Measurements from ENCODE around the gene OPTN.
"Not testable (repeated sequence)": the region's sequence is repeated elsewhere in the genome, so short reads cannot be mapped to it uniquely, and the experiment has no call there.

The OPTN gene

GRCh38 chr10:13091801-13092200 is 8.2 kb upstream of the OPTN start:
- no peak for FAIRE-seq

DNA sequence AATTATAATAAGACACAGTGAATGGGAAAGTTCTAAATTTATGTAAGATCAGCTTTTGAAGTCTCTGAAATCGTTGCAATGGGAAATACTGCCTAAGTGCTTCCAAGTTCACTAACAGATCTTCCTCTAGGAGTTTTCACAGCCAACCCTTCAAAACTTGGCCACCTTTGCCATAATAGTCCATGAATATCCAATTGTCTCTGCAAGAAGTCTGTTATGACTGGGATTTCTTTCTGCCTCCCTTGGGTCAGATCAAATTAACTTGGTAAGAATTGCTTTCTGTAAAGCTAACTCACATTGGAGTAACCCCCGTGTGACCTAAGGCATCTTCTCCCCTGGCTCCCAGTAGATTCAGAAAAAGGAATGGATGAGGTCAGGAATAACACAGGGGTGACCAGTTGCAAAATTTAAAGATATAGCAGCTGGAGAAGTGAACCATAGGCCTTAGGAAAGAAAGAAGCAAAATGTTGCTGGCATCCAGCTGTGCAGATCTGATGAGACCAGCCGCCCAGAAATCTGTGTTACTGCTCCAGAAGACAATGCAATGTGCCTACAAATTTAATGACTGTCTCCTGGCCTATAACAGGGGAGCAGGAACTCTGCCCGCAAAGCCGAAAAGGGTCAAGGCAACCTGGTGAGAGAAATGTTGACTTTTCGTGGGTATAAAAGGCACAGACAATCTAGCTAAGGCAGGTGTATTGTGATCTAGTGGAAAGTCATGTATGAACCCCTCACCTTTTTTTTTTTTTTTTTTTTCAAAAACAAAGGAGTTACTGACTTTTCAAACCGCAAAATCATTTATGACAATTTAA is 7.5 kb upstream of the OPTN start:
- no peak for FAIRE-seq

DNA sequence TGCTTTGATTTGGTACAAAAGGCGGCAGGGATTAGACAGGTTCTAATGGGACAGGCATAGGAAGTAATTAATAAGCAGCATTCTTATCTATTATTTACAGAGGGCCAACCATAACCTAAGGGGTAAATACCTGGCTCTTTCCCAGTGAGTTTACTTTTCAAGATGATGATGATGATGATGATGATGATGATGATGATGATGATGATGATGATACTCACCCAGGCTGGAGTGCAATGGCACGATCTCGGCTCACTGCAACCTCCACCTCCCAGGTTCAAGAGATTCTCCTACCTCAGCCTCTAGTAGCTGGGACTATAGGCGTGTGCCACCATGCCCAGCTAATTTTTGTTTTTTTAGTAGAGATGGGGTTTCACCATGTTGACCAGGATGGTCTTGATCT is 5.9 kb upstream of the OPTN start:
- not testable (repeated sequence) for FAIRE-seq

DNA sequence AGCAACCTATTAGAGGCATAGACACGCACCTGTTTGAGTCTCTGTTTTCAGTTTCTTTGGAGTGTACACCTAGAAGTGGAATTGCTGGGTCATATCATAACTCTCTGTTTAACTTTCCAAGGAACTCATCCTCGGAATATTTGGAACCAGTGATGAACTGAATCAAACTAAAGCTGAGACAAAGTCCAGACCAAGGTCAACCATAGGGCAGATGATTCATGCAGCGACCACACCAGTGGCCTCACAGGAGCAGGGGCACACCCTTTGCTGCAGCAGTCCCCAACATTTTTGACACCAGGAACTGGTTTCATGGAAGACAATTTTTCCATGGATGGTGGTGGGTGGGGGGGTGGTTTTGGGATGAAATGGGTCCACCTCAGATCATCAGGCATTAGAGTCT is 4.9 kb upstream of the OPTN start:
- no peak for FAIRE-seq

DNA sequence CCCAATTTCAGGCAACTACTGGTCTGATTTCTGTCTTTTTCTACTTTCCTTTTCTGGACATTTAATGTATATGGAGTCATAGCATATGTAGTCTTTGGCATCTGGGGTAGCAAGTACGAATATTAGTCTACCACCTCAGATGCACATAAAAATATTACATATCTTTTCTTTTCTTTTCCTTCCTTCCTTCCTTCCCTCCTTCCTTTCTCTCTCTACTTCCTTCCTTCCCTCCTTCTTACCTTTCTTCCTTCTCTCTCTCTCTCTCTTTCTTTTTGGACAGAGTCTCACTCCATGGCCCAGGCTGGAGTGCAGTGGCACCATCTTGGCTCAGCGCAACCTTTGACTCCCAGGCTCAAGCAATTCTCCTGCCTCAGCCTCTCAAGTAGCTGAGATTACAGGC is 4.0 kb upstream of the OPTN start:
- FAIRE-seq = no peak

GRCh38 chr10:13099144-13099665 is 758 bp upstream of the OPTN start:
- FAIRE-seq = no peak

DNA sequence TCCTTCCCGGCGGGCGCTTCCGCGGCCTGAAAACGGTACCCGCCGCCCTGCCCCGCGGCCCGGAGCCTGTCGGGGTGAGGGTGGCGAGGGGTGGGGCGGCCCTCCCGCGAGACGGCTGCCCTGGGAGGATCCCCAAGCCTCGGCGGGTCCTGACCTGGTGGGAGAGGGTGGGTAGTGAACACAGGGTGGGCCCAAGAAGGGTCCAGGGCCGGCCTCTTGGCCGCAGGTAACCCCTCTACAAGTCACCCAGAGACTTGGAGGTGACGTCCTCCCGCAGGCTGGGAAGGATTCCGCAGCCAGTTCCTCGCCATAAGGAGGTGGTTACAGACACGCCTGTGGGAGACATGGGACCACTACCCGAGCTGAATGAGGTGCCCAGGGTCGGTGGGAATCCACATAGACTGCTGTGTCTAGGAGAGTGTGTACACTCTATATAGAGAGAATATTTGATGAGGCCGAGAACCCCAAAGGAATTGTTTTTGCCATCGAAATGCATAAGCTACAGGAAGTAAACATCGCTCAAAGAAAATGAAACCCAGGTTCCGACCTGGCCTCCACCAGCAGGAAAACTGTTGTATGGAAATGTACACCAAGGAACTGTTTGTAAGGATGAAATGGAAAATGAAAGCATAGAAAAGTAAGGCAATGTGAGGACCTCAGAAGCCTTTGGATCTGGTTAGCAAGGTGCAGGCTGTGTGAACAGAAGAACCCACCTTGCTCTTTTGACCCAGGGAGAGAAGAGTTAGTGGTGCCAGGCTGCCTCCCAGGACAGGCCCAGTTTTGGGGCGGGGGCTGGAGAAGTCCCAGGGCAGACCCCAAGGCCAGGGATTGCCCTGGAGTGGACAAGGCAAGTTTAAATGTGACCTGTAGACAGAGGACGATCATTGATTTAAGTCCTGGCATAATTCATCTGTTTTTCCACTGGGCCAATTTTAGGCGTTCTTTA is 659 bp downstream of the OPTN start:
- no peak for FAIRE-seq

DNA sequence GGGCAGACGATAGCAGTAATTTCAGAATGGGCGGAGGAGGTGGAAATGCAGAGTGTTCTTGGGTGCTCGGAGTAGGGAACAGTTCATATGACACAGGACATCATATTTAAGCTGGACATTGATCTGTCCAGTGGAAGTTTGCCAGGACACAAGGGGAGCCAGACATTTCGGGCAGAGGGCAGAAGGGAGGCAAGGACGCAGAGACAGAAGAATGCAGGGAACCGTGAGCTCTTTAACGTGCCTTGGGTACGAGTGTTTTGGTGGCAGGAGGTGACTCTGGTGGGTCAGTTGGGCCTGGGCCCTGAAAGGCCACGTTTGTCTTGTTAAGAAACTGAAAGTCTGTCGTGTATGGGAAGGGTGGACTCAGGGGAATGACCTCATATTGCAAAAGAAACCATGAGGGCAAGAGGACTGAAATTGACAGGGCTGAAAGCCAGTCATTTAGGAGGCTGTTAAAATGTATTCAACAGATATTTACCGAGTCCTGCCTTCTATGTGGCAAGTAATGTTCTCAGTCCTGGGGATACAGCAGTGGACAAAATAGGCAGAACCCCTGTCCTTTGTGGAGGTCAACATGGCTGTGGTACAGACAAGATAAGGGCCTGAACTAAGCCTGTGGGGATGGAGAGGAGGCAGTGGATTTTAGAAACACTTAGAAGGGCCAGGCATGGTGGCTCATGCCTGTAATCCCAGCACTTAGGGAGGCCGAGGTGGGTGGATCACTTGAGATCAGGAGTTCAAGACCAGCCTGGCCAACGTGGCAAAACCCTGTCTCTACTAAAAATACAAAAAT is 2.2 kb downstream of the OPTN start:
- no peak for FAIRE-seq

DNA sequence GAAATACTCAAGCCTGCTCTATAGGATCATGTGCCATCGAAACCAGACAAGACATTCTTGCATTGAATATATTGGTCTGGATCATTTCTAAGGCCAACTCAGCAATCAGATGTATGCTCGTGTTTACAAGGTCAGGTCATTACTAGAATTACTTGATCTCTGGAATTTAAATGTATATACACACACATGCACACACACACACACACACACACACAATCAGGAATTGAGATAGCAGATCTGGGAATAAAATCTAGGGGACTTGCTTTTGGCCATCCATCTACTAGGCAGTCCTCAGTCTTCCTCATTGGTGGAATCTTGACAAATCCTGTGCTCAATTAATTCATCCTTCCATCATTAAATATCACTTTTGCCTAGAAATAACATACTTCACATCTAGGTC is 3.6 kb downstream of the OPTN start:
- FAIRE-seq = no peak

DNA sequence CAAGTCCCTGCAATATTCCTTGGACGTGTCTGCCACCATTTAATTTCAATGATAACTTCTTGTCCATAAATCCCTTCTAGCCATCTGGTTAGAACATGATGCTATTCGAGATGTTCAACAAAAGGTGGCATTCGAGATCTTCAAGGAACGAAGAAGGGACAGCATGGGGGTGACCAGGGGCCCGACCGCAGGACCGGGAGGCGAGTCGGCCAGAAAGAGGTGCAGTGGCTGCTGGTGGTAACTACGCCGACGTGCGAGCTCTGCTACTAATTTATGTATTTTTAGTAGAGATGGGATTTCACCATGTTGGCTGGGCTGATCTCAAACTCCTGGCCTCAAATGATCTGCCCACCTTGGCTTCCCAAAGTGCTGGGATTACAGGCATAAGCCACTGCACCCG is 4.7 kb downstream of the OPTN start:
- no peak for FAIRE-seq

DNA sequence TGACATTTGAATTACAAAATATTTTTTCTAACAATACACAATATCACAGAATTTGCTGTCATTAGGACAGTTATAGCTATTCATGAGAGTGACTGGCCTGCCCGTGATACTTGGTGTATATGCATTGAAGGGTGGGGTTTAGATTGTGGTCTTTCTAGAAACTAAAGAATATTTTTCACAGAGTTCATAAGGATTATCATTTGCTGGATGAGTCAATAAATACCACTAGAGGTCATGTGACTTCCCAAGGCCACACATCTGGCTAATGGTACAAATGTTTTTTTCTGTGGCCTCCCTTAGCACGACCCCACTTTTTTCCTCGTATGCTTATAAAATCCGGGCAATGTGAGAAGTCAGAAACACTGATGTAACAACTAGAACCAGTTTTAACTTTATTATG is 5.2 kb downstream of the OPTN start:
- FAIRE-seq = no peak

GRCh38 chr10:13106387-13107045 is 6.6 kb downstream of the OPTN start:
- no peak for FAIRE-seq

DNA sequence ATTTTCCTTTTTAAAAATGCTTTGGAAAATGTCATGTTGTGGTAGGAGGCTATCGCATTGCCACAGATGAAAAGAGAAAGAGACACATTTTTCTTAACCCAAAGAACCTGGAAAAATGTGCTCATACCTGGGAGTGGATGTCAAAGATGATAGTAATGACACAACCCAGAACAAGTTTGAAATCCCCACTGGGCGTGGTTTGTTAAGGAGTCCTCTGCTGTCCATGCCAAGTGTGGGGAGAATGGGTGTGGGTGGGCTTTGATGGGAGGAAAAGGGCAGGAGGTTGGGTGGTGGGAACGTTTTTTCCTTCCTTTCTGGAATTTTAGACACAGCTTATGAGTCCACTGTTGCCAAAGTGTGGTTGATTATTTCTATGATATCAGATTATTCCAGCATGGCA is 10.9 kb downstream of the OPTN start:
- FAIRE-seq = no peak

DNA sequence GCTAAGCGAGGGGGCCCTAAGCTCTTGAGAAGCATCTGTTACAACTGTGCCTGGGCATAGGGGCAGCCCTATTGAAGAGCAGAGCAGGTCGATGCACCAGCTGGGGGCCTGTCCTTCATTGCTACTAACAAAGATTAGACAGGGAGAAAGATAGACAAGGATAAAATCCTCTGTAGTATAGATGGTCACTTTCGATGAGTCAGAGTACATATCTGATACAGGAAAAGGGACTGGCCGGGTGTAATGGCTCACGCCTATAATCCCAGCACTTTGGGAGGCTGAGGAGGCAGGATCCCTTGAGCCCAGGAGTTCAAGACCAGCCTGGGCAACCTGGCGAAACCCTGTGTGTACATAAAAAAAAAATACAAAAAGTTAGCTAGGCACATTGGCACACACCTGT is 13.6 kb downstream of the OPTN start:
- no peak for FAIRE-seq

- no peak for FAIRE-seq
Observed at GRCh38 chr10:13115832-13116803, 16.2 kb downstream of the OPTN start.

DNA sequence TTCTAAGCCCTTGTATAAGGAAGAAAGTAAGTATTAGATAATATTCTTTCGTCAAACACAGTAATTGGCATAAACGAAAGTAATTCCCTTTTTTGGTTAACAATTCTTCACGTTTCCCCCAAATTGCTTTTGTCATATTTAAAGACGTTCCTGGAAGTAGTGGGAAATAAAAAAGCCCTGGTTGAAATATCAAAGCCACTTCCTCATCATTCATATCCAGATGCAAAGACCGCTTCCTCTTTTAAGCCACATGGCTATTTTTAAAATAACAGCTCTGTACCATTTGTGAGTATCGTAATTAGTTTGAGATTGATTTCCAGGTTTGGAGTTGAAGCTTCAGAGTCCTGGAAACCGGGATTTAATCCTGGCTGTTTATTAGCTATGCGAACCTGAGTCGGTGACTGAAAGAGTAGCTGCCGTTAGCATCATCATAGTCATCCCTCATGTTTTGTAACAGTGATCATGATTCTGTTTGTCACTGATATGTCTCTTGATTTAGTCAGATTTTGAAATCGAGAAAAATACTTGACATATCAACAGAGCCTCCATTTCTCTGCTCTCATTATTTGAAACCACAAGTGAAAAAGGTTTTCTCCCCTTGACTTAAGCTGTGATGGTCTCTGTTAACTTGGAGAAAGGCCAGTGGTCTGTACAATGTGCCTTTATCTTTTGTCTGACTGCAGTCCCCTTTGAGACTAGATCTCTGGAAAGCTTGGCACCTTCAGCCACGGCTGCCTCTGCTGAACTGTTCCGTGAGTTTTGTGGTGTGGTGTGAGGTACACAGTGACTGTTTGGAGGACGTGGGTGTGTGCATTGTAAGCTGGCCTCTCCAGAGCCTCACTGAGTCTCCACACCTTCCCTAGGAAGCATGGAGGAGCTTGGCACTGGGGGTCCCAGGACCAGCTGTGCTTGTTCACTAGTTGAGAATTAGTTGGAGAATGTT is 18.1 kb downstream of the OPTN start:
- FAIRE-seq = no peak

- FAIRE-seq = no peak
Observed at GRCh38 chr10:13118784-13119410, 18.9 kb downstream of the OPTN start.

DNA sequence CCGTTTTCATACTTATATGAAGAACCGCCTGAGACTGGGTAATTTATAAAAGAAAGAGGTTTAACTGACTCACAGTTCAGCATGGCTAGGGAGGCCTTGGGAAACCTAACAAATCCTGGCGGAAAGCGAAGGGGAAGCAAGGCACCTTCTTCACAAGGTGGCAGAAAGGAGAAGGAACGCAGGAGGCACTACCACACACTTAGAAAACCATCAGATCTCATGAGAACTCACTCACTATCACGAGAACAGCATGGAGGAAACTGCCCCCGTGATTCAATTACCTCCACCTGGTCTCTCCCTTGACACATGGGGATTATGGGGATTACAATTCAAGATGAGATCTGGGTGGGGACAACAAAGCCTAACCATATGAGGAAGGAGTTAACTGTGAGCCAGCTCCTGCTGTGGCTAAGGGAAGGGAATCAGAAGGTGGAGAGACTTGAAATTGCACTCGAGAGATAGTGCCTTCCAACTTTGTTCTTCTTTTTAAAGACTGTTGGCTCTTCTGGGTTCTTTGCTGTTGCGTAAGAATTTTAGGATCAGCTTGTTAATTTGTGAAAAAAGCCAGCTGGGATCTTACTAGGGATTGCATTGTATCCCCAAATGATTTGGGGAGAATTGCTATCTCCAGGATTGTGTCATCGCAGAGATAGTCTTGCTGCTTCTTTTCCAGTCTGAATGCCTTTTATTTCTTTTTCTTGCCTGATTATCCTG is 21.0 kb downstream of the OPTN start:
- FAIRE-seq = no peak

- no peak for FAIRE-seq
Observed at GRCh38 chr10:13121500-13121854, 21.5 kb downstream of the OPTN start.
